Kidney epithelial cell (primary cell): ENCODE results near the gene CCKAR. TPM values are rescaled to one million over a fixed set of nuclear protein-coding genes. Genes with fewer than 3 reads are reported as not detected.

Experiments
- DNase-seq: peaks from one replicate; pipeline ENCODE4 v3.0.0-alpha.2; 2010; ENCODE audit warnings: low read depth
- H3K27me3 ChIP-seq: 2 replicates; pipeline ENCODE4 v1.6.0; 2011; ENCODE audit warnings: low read length; ENCODE audit not compliant: control insufficient read depth, insufficient read depth
- H3K36me3 ChIP-seq: 2 replicates; pipeline ENCODE4 v1.5.1; 2011; ENCODE audit warnings: low read length; ENCODE audit not compliant: control insufficient read depth, insufficient read depth
- H3K4me3 ChIP-seq: 2 replicates; pipeline ENCODE4 v1.5.1; 2011; ENCODE audit warnings: low read depth, mild to moderate bottlenecking, control low read depth, low read length
- total RNA-seq: library from RNA; depleted of rRNA; stranded (reverse); fragments of >200 nt; gene quantifications from 2 replicates; pipeline ENCODE4 v1.2.3, GENCODE V29; 2015
- TF ChIP-seq, protein P1 (sequence below): IDR thresholded peaks from 2 replicates; pipeline ENCODE4 v1.5.1; 2011; ENCODE audit warnings: mild to moderate bottlenecking, moderate library complexity, low read length, control low read depth, inconsistent platforms; ENCODE audit not compliant: insufficient read depth, poor library complexity, severe bottlenecking

The CCKAR gene
- total RNA-seq, 1 donor from 2014 or later = 0.04 TPM

DNA sequence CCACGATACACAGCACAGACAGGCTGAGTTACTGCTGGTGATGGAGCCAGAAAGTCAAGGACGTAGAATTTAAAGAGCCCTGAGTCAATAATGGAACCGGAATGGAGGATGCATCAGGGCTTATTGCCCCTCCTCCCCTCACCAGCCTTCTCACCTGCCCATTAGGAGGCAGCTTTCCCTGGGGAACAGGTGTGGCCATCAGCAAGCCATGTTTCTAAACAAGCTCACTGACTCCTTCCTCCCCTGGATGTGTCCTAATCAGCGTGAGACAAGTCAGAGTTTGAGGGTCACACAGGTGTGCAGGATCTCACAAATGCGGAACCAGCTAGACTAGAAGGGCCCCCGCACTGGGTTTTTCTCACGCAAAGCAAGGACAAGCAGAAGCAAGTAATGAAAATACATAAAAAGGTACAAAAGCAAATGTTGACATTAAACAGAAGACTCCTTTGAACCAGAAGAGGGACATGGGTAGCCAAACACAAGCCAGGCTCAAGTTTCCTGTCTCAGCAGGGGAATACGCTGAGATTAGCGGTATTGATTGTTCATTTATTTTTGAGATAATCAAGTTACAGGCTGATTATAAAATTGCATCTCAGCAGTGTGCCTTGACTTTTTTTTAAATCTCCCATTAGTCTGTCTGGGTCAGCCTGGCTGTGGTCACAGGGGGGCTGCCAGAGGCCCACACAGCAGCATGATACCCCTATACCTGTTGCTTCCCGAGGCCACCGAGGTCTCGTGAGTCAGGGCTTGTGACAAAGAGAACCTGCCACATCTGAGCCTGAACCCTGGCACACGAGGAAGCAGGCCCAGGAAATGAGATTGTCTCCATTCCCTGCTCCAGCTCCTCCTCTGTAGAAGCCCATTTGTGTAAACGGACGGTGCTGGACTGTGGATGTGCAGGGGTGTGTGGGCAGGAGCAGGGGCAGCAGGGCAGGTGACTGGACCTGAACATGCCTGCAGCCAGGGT lies 37.4 kb downstream of the CCKAR start:
- TF ChIP-seq, protein P1, sequence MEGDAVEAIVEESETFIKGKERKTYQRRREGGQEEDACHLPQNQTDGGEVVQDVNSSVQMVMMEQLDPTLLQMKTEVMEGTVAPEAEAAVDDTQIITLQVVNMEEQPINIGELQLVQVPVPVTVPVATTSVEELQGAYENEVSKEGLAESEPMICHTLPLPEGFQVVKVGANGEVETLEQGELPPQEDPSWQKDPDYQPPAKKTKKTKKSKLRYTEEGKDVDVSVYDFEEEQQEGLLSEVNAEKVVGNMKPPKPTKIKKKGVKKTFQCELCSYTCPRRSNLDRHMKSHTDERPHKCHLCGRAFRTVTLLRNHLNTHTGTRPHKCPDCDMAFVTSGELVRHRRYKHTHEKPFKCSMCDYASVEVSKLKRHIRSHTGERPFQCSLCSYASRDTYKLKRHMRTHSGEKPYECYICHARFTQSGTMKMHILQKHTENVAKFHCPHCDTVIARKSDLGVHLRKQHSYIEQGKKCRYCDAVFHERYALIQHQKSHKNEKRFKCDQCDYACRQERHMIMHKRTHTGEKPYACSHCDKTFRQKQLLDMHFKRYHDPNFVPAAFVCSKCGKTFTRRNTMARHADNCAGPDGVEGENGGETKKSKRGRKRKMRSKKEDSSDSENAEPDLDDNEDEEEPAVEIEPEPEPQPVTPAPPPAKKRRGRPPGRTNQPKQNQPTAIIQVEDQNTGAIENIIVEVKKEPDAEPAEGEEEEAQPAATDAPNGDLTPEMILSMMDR = no peak
- Histone ChIP-seq H3K4me3 (no peak overlapping the region), H3K27me3 (no peaks in the 10 kb centered on the region), H3K36me3 (no peaks in the 10 kb centered on the region)
- DNase-seq = no peak

DNA sequence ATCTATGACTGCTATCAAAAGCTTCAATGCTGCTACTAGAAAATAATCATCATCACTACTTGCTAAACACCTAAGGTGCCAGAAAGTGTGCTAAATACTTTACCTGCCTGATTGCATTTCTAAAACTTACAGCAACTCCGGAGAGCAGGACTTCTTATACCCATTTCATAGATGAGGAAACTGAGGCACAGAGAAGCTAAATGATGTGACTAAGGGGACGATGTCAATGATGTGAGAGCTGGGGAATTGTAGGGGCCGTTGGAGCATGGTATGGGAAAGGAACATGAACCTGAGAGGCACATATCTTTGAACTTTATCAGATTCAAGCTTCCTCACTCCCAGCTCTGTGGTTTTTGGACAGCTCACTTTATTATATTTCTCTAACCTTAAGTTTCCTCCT lies 38.7 kb downstream of the CCKAR start:
- no peak for DNase-seq
- TF ChIP-seq, protein P1 = no peak
- H3K4me3 ChIP-seq = no peak overlapping the region
- H3K36me3 ChIP-seq = no peaks in the 10 kb centered on the region
- H3K27me3 ChIP-seq = no peaks in the 10 kb centered on the region

DNA sequence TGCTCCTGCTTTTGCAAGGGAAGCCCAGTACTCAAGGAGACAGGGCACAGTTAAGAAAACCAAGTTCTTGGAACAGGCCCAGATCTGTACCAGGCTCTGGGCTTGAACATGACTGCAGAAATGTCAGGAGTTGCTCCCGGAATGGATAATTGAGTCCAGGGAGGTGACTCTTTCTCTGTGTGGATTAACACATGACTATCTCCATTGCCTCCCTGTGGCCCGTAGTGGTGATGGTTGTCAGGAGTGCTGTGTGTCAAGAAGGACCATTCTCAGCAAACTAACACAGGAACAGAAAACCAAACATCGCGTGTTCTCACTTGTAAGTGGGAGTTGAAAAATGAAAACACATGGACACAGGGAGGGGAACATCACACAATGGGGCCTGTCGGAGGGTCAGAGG lies 39.9 kb downstream of the CCKAR start:
- H3K27me3 ChIP-seq = no peaks in the 10 kb centered on the region
- H3K4me3 ChIP-seq = no peak overlapping the region
- TF ChIP-seq, protein P1 = no peak
- DNase-seq = no peak
- H3K36me3 ChIP-seq = no peaks in the 10 kb centered on the region

DNA sequence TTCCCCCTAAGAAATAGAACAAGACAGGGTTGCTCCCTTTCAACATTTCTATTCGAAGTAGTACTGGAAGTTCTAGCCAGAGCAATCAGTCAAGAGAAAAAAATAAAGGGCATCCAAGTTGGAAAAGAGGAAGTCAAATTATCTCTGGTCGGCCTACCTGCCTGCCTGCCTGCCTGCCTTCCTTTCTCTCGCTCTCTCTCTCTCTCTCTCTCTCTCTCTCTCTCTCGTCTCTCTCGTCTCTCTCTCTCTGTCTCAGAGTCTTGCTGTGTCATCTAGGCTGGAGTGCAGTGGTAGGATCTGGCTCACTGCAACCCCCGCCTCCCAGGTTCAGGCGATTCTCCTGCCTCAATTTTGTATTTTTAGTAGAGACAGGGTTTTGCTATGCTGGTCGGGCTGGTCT lies 42.9 kb downstream of the CCKAR start:
- H3K36me3 ChIP-seq = no peaks in the 10 kb centered on the region
- H3K4me3 ChIP-seq = no peak overlapping the region
- no peaks in the 10 kb centered on the region for H3K27me3 ChIP-seq
- no peak for DNase-seq
- TF ChIP-seq, protein P1 = no peak

DNA sequence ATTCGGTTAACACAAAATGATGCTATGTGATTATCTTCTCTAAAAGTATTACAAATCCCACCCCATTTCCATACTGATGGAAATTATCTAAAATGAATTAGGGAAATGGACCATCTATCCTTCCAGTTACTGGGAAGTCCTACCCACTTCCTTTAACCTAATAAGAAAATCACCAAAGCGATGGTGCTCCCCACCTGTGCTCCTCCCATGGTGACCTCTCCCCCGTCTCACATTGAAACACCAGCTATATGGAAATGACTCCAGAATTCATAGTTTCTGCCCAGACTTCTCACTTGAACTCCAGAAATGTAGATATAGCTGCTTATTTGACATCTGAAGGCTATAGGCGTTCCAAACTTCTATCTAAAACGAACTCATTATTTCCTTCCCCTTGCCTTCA lies 48.5 kb downstream of the CCKAR start:
- no peak for DNase-seq
- H3K36me3 ChIP-seq = no peaks in the 10 kb centered on the region
- no peaks in the 10 kb centered on the region for H3K27me3 ChIP-seq
- TF ChIP-seq, protein P1 = no peak
- H3K4me3 ChIP-seq = no peak overlapping the region
